GM21825 (cell line): ENCODE measurements around the gene NR2C2AP.
"Not testable (repeated sequence)": the region's sequence is repeated elsewhere in the genome, so short reads cannot be mapped to it uniquely, and the experiment has no call there.

Experiments
- ATAC-seq: cut with Tn5 transposase; IDR thresholded peaks from one replicate; pipeline ENCODE4 v1.9.1; 2021; ENCODE audit warnings: mild to moderate bottlenecking, moderate library complexity; ENCODE audit not compliant: unreplicated experiment

The NR2C2AP gene

DNA sequence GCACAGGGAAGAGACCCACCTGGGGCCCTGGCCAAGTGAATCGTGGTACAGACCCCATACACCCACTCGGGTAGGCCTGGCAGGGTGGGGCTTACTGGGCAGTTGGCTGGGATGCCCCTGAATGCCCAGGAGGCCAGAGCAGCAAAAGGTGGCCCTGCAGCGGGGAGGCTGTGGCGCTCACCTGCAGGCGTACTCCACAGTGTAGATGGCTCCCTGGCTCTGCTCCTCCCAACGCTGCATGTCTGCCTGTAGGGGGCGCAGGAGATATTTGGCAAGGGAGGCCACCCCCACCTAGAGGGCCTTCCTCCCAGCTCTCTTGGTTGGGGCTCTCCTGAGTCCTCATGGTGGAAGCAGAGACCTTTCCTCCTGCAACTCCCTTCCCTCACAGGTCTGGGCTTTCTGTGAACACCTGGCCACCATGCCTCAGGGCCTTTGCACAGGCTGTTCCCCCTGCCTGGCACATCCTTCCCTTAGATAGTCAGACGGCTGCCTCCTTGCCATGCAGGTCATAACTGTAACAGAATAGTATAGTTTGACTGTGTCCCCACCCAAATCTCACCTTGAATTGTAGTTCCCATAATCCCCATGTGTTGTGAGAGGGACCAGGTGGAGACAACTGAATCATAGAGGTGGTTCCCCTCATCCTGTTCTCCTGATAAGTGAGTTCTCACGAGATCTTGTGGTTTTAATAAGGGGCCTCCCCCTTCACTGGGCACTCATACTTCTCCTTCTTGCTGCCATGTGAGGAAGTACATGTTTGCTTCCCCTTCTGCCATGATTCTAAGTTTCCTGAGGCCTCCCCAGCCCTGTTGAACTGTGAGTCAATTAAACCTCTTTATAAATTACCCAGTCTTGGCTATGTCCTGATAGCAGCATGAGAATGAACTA is 17.1 kb downstream of the NR2C2AP start:
- ATAC-seq = no peak

- ATAC-seq = no peak
Measured at GRCh38 chr19:19181488-19181998, 21.7 kb downstream of the NR2C2AP start.

GRCh38 chr19:19179548-19180441 is 23.4 kb downstream of the NR2C2AP start:
- no peak for ATAC-seq

DNA sequence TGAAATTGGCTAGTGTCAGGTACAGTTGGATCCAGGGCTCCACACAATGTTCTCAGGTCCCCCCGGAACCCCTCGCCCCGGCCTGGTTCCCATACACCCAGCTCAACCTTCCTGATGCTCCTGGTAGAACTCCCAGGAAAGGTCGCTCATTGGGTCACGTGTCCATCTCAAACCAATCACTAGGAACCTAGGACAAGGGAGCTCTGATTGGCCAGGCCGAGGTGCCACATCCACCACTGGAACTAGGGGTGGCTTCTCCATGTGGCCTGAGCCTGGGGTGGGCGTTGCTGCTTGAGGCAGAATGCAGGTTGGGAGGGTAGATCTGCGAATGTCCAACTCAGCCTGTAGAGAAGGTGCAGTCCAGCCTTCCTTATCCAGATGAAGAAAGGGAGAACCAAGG is 26.3 kb downstream of the NR2C2AP start:
- ATAC-seq = no peak

GRCh38 chr19:19173243-19173642 is 30.0 kb downstream of the NR2C2AP start:
- ATAC-seq = not testable (repeated sequence)

- no peak for ATAC-seq
Measured at GRCh38 chr19:19171821-19172532, 31.2 kb downstream of the NR2C2AP start.

GRCh38 chr19:19170873-19171672 is 32.1 kb downstream of the NR2C2AP start:
- no peak for ATAC-seq

- ATAC-seq = peak; percentile 78
Measured at GRCh38 chr19:19170053-19170872, 33.0 kb downstream of the NR2C2AP start, which contains the start of gene MEF2B. TSS of gene MEF2B (minus strand) at chr19:19170263. CDS start at chr19:19150735, 19,528 bp downstream.

GRCh38 chr19:19169236-19170052 is 33.8 kb downstream of the NR2C2AP start:
- ATAC-seq = no peak

GRCh38 chr19:19167612-19168011 is 35.6 kb downstream of the NR2C2AP start:
- ATAC-seq = no peak

- ATAC-seq = no peak
Measured at GRCh38 chr19:19165396-19165795, 37.8 kb downstream of the NR2C2AP start.

DNA sequence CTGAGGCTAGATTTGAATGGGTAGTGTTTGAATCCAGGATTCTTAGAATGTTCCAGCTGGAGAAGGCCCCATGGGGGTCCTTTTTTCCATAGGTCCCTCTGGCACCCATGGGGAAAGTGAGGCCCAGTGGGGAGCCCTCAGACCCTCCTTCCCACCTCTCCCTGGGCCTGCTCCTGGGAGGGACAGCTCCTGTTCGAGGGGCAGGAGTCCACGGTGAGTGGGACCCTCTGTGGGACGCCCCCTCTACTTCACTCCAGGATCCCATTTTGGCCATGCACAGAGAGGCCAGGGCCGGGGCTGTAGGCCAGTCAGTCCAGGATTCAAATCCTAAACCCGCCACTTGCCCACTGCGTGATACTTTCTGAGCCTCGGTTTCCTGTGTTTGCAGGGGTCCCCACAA is 40.7 kb downstream of the NR2C2AP start:
- no peak for ATAC-seq

DNA sequence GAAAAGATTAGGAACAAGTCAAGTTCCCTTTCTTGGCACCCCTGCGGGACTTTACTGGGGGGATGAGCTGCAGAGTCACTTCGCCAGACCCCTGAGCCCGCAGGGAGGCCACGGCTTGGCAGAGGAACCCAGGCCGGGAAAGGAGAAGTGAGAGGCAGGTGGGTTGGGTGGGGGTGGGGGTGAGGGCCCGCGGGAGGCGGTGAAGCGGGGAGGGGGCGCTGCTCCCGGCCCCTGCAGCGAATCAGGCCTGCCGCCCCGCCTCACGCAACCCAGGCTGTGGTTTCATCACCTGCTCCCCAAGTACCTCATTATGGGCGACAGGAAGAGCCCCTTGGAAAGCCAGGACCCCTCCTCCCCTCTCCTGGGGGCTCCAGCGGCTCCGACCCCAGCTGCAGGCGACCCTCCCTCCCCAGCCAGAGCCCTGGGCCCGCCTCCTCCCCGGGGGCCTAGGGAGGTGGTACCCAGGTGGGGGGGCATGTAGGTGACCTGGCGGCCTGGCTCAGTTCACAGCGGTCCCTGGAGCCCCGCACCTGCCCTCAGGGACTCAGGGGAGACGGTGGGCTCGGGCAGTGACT is 42.7 kb downstream of the NR2C2AP start:
- ATAC-seq = no peak

DNA sequence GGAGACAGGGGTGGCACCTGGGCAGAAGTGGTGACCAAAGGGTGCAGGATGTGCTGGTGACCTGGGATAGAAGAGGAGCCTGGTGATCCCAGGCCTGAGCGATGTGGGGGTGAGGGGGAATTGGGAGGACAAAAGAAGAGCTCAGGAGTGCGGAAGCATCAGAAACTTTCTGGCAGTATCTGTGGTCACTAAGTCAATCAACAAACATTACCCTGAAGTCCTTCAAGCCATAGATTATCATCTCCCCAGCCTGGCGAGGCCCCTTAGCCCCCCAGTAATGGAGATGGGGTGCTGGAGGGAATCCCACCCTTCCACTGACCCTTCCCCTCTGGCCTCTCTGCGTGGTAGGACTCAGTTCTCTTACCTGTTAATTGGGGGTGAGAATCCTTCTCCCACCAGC is 43.7 kb downstream of the NR2C2AP start:
- no peak for ATAC-seq

- ATAC-seq = no peak
Measured at GRCh38 chr19:19157808-19158207, 45.4 kb downstream of the NR2C2AP start.

DNA sequence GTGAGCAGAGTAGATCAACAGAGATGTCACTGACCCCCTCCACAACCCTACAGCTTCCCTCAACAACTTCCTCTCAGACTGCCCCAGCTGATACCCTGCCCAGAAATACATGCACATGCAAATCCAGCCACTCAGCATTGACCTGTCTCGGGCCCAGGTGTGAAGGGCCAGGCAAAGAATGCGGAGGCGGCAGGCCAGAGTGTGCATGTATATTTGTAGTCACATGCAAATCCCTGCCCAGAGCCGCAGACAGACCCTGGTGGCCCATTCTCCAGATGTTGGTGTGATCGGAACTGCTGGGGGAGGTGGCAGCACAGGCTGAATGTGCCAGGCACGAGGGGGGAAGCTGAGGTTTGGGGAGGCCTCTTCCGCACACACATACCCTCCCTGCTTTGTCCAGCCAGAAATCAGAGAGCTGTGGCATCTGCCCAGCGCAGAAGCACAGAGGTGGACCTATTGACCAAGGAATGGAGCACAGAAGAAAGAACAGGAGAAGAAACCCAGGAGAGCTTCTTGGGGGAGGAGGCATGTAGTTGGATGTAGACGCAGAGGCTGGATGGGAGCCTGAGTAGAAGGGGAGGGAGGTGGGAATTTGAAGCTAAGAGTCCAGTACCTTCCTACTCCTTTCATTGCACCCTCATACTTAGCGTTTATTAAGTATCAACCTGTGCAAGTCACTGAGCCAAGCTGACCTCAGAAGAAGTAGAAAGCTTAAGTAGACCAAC is 47.6 kb downstream of the NR2C2AP start:
- ATAC-seq = peak; percentile 56

- no peak for ATAC-seq
Measured at GRCh38 chr19:19154768-19155494, 48.3 kb downstream of the NR2C2AP start.
